GOT3 (cell line): ENCODE results near the gene RNU5D-1.

ENCODE experiments used
- DNase-seq: peaks from one replicate; lab custom pipeline; 2025; ENCODE audit warnings: mixed read lengths; lab: John Stamatoyannopoulos, UW

The RNU5D-1 gene

DNA sequence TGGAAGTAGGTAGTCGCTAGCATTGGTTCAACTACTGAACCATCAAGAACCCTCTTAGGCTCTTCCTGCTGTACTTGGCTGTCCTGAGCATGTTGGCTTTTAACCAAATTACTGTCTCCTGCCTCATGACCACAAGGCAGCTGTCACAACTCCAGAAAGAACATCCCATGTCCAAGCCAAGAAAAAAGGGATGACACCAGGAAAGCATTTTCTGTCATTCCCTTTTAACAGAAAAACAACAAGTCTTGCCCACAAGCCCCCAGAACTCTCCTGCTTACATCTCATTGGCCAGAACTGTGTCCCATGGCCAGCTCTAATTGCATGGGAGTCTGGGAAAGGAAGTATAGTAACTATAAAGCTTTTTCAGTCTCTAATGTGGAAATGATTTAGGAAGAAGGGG lies 2.4 kb upstream of the RNU5D-1 start:
- DNase-seq: no peak

DNA sequence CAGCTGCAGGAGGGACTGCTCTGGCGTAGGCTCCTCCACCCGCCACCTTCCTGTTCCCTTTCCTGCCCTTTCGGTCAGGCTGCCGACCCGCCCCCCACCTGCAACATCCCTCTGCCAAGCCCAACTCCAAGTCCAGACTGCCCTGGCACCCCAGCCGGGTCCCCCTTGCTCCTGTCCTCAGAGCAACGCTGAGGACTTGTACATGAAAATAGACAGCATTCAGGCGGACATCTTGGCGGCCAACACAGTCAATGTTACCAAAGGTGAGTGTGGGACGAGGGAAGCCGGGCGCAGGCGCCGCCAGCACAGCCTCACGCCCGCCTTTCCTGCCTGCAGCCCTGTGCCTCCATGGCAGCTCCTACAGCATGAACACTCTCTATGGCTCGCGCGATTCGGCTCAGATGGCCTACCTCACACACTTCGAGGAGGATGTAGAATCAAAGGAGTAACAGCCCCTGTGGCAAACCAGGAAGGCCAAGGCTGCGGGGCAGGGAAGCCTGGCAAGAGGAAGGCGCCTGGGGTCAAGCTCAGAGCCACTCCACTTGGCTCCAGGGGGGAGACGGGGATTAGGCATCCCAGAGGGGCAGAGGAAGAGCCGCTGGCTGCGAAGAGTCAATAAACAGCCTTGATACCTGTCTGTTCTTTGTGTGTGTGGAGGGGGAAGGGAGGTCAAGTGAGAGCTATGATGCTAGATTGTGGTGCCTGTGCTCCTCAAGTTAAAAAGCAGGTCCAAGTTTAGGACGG lies 5.8 kb downstream of the RNU5D-1 start:
- DNase-seq: no peak

DNA sequence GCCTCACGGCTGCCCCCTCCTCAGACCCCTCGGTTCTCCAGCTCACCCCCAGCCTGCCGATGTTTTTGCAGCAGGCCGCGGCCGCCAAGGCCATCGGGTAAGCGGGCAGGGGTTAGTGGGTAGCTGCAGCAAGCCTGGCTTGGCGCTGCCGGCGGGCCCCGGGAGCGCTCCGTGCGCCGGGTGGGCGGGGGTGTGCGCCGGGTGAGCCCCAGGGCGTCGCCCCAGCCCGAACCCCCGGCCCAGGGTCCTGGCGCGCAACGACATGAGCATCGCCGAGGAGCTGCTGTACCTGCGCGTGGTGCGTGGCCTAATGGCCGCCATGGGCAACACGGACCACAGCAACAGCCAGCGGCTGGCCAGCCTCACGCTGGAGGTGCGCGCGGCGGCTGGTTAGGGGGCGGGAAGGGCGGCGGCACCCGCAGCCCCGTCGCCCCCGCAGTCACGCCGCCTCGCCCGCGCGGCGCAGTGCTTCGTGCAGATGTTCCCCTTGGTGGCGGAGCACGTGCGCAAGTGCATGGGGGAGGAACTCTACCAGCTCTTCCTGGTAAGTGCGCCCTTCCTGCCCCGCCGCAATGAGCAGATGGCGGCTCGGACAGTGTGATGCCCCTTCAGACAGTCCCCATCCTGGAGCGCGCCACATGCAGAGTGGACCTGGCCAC lies 6.5 kb downstream of the RNU5D-1 start:
- no peak for DNase-seq

DNA sequence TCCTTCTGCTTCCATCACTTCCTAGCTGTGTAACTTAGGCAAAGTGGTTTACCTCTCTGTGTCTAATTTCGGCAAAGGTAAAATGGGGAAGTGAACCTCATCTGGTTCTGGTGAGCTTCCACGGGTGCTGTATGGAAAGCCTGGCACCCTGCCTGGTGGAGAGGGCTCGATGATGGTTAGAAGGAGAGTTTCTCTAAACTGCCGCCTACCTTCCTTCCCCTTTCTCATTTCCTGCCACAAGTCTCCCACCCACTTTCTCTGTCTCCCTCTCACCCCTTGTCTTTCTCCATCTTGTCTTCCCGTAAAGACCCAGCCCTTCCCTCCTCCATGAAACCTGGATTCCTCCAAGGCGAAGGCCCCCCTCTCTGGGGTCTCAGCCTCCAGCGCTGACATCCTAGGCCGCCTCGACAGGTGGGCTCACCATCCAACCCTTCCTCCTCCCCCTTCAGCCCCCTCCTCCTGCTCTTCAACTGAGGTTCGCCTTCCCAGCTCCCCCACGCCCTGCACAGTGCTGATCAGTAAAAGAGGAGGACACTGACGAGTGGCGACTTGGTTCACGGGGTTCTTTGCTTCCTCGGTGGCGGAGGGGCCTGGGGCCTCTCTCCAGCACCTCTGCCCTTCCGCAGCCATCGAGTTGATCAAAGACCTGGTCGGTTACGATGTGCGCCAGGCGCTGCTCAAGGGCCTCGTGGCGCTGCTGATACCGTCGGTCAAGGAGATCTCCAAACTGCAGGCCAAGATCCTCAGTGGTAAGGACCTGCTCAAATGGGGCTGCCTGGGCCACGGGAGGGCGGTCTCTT lies 7.3 kb downstream of the RNU5D-1 start:
- DNase-seq: no peak

DNA sequence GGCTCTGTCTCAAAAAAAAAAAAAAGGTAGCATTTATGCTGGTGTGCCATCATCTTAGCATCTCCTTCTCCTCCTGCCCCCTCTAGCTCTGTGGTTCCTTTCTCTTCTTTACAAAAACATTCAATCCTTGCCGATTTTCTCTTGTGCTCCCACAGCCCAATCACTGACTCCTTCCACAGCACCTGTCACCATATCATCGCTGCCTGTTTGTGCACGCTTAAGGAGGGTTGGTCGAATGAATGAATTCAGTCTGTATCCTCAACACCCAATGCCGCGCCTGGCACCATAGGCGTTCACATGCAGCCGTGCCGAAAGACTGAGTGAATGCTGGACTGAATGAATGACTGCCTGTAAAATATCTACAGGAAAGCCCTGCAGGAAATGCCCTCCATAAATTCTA lies 7.9 kb downstream of the RNU5D-1 start:
- no peak for DNase-seq

DNA sequence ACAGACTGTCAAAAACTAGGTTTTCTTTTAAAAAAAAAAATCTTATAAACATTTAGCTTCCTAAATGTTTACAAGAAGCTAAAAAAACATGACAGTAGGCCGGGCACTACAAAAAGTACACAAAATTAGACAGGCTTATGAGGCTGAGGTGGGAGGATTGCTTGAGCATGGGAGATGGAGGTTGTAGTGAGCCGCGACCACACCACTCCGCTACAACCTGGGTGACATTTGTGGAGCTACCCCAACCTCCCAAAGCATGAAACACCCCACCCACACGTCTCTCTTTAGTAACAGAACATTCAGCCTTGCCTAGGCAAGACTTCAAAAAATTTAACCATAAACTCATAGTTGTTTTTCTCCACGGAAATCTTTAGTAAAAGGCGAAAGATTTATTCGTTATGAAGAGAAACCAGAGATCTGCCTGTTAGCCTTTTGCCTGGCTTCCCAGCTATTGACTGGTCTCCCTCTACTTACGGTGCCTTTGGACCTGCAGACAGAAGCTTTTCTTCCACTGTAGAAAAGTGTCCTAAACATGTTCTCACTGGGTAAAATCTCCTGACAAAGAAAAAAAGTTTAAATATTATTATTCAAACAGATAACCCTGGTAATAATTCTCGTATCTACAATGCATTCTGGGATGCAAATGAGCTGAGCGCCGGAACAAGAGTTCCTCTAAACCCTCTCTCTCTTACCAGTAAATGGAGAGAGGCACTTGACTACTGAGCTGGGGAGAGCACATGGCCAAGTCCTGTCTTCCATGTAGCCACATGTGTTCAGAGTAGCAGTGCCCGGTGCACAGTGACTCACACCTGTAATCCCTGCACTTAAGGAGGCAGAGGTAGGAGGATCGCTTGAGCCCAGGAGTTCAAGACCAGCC lies 9.2 kb downstream of the RNU5D-1 start:
- DNase-seq: peak; percentile 24

DNA sequence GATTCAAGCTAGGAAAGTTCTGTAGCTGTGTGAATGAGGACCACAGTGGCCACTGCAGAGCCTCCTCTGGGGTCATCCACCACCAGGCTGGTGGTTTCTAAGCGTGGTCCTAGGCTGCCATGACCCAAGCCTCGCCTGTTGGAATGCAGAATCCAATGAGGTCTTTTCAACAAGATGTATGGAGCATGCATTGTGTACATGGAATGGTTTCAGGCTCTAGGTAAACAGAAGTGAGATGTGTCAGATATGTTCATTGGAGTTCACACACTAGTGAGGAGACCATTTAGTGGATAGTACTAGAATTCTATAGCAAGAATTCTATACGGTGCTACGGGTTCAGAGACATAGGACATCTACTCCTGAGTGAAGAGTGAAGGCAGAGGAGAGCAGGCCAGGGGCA lies 10.7 kb downstream of the RNU5D-1 start:
- DNase-seq: no peak

DNA sequence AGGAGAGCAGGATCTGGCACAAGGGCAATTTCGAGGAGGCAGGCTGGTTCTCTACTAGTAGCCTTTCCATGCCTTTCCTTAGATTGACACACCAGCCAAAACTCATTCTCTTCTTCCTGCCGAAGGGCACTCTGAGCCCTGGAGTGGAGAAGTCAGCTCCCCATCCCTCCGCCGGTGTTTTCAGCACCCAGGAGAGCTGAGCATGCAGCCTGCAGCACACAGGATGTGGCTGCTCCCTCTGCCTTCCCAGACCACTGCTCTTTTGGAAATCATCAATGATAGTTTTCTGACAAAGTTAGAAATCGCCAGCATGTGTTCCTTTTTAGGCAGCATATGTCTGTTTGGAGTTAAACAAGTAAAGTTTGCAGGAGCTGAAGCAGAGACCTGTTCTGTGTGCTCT lies 11.7 kb downstream of the RNU5D-1 start:
- DNase-seq: no peak

DNA sequence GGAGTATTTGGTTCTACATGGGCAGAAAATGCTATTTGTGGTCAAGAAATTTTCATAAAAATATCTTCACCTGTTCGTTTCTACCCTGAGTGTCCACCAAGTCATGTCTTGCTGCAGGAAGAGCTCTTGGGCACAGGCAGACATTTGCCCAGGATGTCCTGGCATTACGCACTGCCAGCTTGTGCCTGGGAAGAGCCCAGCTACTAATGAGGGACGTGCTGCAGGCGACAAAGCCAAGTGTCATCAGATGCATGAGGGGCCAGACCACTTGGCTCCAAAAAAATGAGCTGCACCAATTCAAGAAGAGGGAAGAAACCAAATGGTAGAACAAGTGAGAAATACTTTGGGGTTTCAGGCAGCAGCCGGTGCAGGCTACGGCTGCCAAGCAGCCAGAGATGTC lies 12.9 kb downstream of the RNU5D-1 start:
- no peak for DNase-seq

DNA sequence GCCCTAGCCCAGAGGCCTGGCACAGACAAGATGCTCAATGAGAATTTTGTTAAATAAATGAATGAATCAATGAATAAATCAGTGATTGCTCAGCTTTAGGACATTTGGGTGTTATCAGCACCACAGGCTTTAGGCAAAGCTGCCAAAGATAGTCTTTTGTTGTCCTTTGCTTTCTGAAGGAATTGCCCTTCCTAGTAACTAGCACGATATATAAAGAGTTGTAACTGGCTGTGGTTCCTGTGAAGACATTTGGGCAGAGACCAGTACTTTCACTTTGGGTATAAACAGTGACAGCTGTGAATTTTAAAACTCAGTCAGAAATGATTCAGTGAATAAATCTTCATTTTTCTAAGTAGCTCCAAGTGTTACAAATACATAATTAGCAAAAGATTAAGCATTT lies 13.3 kb downstream of the RNU5D-1 start:
- DNase-seq: no peak

DNA sequence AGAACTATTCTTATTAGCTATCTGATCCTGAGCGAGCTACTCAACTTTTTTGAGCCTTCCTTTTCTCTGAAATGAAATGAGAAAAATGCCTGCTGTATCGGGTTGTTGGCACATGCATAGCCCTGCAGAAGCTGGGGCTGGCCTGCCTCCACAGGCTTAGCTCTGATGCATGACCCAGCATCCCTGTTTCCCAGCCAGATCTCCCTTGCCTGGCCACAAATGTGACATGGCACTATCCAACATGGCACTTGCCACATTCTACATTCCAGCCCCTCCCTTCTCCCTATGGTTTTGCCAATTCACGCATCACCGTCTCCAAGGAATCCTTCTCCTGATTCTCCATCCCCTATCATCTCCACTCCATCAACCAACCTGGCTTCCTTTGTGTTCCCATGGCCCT lies 13.8 kb downstream of the RNU5D-1 start:
- no peak for DNase-seq

DNA sequence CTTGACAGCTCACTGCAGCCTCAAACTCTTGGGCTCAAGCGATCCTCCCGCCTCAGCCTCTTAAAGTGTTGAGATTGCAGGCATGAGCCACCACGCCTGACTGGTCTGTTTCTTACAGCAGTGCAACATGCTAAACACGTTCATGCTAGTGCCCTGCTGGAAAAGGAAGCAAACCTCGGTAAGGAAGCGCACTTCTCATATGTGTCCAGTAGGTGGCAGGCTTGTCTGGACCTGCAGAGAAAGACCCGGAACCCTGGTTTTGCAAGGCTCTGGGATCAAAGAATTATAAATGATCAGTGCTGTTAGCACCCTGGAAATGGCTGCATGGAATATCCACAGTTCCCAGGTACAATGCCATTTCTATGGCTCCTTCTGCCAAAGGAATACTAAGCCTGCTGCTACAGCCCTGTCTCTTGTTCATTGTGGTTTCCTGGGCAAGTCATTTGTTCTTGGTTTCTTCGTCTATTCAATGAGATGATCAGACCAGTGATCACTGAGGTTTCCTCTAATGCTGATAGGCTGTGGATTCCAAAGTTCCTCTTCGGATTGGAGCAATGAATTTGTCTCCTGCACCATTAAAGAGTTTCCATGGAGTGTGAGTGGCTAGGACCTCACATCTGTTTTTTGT lies 15.9 kb downstream of the RNU5D-1 start:
- no peak for DNase-seq

DNA sequence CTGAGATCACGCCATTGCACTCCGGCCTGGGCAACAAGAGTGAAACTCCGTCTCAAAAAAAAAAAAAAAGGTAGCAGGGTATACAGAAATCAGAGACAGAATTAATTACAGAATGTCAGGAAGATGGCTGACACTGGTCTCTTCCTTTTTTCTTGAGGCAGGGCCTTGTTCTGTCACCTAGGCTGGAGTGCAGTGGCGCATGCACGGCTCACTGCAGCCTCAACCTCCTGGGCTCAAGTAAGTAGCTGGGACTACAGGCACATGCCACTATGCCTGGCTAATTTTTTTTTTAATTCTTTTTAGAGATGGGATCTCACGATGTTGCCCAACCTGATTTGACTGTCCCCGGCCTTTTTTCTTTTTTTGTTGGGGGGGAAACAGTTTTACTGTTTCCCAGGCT lies 16.4 kb downstream of the RNU5D-1 start:
- no peak for DNase-seq

DNA sequence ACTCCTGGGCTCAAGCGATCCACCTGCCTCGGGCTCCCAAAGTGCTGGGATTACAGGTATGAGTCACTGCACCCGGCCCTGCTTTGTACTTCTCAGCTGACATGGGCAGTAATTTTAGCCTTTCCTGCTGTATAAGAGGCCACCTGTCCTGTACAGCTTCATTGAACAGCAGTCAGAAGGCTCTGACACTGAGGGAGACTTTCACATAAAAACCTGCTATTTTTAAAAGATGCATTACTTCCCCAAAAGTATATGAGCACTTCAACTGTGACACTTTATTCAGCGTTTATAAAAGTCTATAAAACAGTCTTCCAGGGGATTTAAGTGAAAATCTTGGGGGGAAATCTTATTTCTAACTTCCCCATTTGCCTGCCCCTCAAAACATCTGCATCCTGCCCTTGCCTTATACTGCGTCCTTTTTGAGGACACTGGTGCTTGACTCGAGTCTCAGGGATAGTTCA lies 17.6 kb downstream of the RNU5D-1 start:
- no peak for DNase-seq

DNA sequence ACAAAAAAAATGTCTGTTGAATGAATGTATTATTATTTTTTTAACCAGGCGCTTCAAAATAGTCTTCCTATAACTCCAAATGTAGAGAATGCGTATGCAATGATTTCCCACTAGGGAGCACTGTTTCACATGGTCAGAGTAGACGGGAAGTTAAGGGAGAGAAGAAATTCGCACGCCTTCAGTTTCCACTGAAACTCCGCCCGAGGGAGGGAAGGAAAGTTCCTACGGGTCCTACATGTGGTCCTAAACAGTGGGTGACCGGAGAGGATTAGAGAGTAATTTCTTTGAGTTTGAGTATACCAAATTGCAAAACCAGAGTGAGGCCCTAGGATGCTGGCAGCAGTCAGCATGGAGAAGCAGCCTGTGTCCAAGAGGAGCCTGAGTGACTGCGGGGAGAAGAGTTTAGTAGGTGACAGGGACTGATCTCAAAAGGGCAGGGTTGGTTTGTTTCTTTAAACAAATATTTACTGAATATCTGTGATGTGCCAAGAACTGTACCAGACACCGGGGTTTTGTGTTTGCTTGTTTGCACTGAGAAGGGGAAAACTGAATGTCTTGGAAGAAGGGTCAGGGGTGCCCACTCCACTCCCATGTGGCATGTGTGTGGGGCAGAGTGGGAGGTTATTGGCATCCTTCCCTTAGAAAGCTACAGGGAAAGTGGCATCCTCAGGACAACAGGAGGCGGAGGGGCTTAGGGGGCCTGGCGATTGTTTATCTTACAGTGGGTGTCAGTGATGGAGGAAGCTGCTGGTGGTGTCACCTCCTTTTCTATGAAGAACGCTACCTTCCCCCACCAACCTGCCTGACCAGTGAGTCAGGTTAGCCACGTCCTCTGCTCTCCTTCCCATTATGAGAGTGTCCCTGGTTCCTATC lies 22.8 kb downstream of the RNU5D-1 start:
- DNase-seq: no peak

DNA sequence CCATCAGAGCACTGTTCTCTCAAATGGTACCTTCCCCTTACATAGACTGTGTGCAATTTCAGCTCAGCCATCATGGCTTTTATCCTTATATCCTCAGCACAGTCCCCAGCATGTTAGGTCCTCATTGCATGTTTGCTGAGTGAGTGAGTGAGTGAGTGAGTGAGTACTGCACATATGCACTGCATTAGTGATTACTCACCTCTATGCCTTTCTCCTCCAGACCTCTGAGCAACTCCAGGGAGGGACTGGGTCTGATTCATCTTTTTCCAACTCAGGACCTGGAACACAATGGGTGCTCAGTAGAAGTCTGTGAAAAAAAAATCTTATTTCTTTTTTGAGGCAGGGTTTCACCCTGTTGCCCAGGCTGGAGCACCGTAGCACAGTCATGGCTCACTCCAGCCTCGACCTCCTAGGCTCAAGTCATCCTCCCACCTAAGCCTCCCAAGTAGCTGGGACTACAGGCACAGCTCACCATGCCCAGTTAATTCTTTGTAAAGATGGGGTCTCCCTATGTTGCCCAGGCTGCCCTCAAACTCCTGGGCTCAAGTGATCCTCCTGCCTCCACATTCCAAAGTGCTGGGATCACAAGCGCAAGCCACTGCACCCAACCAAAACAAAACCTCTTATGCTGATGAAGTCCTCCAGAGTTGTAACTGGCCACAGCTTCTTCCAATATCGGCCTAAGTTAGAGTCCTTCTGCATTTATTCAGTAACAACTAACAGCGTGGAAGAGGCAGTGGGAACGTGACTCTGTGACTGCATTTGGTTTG lies 23.7 kb downstream of the RNU5D-1 start:
- no peak for DNase-seq

DNA sequence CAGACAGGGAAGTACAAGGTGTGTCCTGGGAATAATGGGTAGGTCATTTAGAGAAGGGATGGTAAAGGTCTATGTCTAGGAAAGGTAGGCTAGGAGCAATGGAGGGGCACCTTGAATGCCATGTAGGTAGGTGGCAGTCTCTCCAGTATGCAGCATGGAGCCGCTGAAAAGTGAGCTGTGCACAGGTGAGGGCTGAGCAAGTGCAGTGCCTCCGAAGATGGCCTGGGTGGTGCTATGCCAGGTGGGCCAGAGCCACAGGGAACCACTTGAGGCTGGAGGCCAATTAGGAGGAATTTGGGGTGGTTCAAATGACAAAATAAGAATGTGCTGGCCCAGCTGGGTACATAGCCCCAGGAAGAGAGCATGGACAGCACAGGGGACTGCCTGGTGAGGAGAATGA lies 25.0 kb downstream of the RNU5D-1 start:
- no peak for DNase-seq

DNA sequence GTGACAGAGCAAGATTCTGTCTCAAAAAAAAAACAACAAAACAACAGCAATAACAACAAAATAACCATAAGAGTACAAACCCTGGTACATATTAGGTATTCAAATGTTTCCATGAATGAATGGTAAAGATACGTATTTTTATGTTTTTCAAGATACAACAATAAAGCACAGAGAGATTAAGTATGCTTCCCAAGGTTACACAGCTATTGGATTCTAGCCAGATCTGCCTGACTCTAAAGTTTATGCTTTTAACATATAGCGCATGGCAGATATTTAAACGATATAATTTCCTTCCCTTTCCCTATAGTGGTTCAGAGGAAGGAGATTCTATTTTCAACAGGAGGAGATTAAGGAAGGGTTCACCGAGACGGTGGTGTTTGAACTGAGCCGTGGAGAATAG lies 25.5 kb downstream of the RNU5D-1 start:
- no peak for DNase-seq

DNA sequence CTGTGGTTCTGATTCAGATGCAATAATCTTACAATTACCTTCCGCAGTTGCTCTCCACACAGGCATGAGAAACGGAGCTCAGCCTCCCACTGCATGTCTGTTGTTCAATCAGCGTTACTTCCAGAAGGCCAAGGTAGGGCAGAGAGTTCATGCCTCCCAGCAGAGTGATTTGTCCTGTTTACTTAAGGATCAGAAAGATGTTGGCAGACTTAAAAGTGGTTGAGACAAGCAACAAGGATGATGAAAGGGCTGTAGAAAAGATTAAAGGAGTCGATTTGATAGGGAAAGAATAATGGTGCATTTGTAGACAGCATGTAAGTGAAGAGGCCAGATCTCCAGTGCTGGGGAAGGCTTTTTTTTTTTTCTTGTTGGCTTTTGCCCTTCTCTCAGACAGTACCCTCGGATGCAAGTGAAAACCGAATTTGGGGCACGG lies 29.8 kb downstream of the RNU5D-1 start:
- no peak for DNase-seq

DNA sequence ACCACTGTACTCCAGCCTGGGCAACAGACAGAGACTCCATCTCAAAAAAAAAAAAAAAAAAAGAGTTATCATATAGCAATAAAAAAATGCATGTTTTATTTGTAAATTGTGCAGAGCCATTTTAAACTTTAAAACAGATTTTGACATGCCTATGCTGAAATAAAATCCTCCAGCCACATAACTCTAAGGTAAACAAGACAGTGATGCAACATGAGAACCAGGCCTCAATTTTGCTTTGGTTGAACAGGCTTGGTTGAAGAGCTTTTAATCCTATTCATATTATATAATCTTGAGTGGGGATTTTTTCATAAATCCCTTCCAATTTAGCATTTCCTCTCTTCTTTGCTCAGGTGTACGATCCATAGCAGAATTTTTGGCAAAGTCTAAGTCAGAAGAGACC lies 30.4 kb downstream of the RNU5D-1 start:
- DNase-seq: no peak
